Measurements from ENCODE around the gene P2RX1.

Gene P2RX1

GRCh38 chr17:3917391-3917931 lies 1.2 kb upstream of the P2RX1 start:
- no peak overlapping the region for H3K9ac ChIP-seq (ENCODE audit: low read depth in 1 of 2, low read length in 2 of 2)
- H3K27ac ChIP-seq (ENCODE audit: low read depth, low read length) = peak overlapping the region; percentile 20
- peaks cover 26 to 44% of the 10 kb centered on the region in 2 donors for H3K4me1 ChIP-seq (ENCODE audit: control insufficient read depth in 1 of 2, insufficient read depth in 2 of 2, low read length in 2 of 2)
- no peak overlapping the region for H3K4me3 ChIP-seq (ENCODE audit: low read depth in 1 of 2, low read length in 2 of 2)
- H3K27me3 ChIP-seq (ENCODE audit: control insufficient read depth in 1 of 2, insufficient read depth in 2 of 2, low read length in 2 of 2) = no peaks in the 10 kb centered on the region
- H3K36me3 ChIP-seq (ENCODE audit: control insufficient read depth in 1 of 2, insufficient read depth in 2 of 2, low read length in 2 of 2) = no peaks in the 10 kb centered on the region
- no peaks in the 10 kb centered on the region for H3K9me3 ChIP-seq (ENCODE audit: control insufficient read depth in 1 of 2, low read length in 2 of 2)

DNA sequence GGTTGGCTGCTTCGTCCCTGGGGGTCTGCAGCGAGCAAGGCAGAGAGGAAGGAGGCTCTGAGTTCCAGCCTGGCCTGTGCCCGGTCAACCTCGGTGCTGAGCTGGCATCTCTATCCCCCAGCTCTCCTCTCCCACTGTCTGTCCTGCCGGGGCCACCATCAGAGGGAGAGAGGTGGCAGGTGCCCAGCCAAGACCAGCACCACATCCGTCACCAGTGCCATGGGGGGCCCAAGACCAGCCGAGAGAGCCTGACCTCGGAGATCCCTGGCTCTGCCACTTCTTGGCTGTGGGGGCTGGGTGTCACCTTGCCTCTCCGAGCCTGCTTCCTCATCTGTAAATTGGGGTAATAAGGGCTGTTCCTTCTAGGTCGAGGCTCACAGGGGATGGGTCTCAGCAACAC lies 560 bp upstream of the P2RX1 start:
- Histone ChIP-seq H3K4me1 (ENCODE audit: control insufficient read depth in 1 of 2, insufficient read depth in 2 of 2, low read length in 2 of 2) (peaks cover 26 to 44% of the 10 kb centered on the region in 2 donors), H3K27me3 (ENCODE audit: control insufficient read depth in 1 of 2, insufficient read depth in 2 of 2, low read length in 2 of 2) (no peaks in the 10 kb centered on the region), H3K36me3 (ENCODE audit: control insufficient read depth in 1 of 2, insufficient read depth in 2 of 2, low read length in 2 of 2) (no peaks in the 10 kb centered on the region), H3K9me3 (ENCODE audit: control insufficient read depth in 1 of 2, low read length in 2 of 2) (no peaks in the 10 kb centered on the region), H3K9ac (ENCODE audit: low read depth in 1 of 2, low read length in 2 of 2) (peak overlapping the region in 1 of 2 donors; percentile 49), H3K4me3 (ENCODE audit: low read depth in 1 of 2, low read length in 2 of 2) (no peak overlapping the region), H3K27ac (ENCODE audit: low read depth, low read length) (peak overlapping the region; percentile 20)

GRCh38 chr17:3915581-3915994 lies 677 bp downstream of the P2RX1 start:
- peak overlapping the region; percentile 50 for H3K27ac ChIP-seq (ENCODE audit: low read depth, low read length)
- H3K27me3 ChIP-seq (ENCODE audit: control insufficient read depth in 1 of 2, insufficient read depth in 2 of 2, low read length in 2 of 2) = no peaks in the 10 kb centered on the region
- H3K4me3 ChIP-seq (ENCODE audit: low read depth in 1 of 2, low read length in 2 of 2) = peak overlapping the region; percentile 33 to 52
- no peaks in the 10 kb centered on the region for H3K9me3 ChIP-seq (ENCODE audit: control insufficient read depth in 1 of 2, low read length in 2 of 2)
- H3K4me1 ChIP-seq (ENCODE audit: control insufficient read depth in 1 of 2, insufficient read depth in 2 of 2, low read length in 2 of 2) = peaks cover 26 to 44% of the 10 kb centered on the region in 2 donors
- H3K9ac ChIP-seq (ENCODE audit: low read depth in 1 of 2, low read length in 2 of 2) = peak overlapping the region; percentile 49 to 64
- H3K36me3 ChIP-seq (ENCODE audit: control insufficient read depth in 1 of 2, insufficient read depth in 2 of 2, low read length in 2 of 2) = no peaks in the 10 kb centered on the region

DNA sequence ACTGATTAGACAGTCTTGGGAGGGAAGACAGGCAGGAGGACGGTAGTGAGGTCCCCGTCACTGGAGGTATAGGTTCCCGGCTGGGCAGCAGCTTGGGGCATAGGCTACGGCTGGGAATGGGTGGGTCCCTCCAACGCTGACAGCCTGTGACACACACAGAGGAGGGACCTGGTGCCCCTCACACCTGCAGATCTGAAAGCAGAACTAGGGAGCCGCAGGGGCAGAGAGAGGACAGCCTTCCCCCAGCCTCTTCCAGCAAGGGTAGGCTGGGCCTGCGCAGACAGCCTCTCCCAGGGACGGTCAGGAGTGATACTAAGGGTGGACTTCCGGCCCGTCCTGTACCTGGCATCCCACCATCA lies 2.0 kb downstream of the P2RX1 start:
- peaks cover 26 to 44% of the 10 kb centered on the region in 2 donors for H3K4me1 ChIP-seq (ENCODE audit: control insufficient read depth in 1 of 2, insufficient read depth in 2 of 2, low read length in 2 of 2)
- H3K4me3 ChIP-seq (ENCODE audit: low read depth in 1 of 2, low read length in 2 of 2) = peak overlapping the region; percentile 33 to 52
- H3K27me3 ChIP-seq (ENCODE audit: control insufficient read depth in 1 of 2, insufficient read depth in 2 of 2, low read length in 2 of 2) = no peaks in the 10 kb centered on the region
- no peaks in the 10 kb centered on the region for H3K36me3 ChIP-seq (ENCODE audit: control insufficient read depth in 1 of 2, insufficient read depth in 2 of 2, low read length in 2 of 2)
- H3K9me3 ChIP-seq (ENCODE audit: control insufficient read depth in 1 of 2, low read length in 2 of 2) = no peaks in the 10 kb centered on the region
- H3K9ac ChIP-seq (ENCODE audit: low read depth in 1 of 2, low read length in 2 of 2) = peak overlapping the region; percentile 49 to 63
- peak overlapping the region; percentile 58 for H3K27ac ChIP-seq (ENCODE audit: low read depth, low read length)

DNA sequence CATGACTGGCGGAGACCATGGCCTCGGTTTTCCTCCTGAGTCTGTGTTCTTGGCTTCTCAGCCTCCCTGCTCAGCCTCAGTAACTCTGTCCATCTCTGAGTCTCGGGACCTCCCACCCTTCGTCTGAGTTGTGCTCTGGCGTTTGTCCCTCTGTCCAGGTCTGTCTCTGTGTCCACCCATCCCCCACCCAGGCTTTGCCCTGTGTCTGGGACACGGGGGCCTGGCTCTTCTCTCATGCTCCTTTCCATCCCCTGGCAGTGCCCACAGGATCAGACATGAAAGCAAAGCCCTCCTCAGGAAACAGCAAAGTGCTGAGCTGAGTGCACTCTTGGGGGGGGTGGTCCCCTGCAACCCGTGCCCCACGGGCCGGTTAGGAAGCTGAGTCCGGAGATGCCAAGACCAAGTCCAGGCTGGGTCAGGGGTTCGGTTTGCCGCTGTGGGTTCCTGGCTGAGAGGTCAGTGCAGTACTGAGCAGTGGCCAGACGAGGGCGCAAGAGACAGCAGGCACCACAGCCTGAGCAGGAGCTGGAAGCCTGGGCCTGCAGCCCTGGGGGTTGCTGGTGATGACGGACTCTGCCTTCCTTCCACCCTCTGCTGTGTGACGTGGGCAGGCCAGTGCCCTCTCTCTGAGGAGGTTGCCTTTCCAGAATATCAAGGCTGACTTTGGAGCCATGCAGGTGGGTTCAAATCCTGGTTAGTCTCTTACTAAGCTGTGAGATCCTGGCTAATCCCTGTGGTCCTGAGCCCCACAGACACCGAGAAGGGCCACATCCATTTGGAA lies 2.5 kb downstream of the P2RX1 start:
- Histone ChIP-seq H3K27ac (ENCODE audit: low read depth, low read length) (peak overlapping the region; percentile 58), H3K27me3 (ENCODE audit: control insufficient read depth in 1 of 2, insufficient read depth in 2 of 2, low read length in 2 of 2) (no peaks in the 10 kb centered on the region), H3K9ac (ENCODE audit: low read depth in 1 of 2, low read length in 2 of 2) (peak overlapping the region; percentile 49 to 63), H3K4me1 (ENCODE audit: control insufficient read depth in 1 of 2, insufficient read depth in 2 of 2, low read length in 2 of 2) (peaks cover 24 to 42% of the 10 kb centered on the region in 2 donors), H3K36me3 (ENCODE audit: control insufficient read depth in 1 of 2, insufficient read depth in 2 of 2, low read length in 2 of 2) (no peaks in the 10 kb centered on the region), H3K9me3 (ENCODE audit: control insufficient read depth in 1 of 2, low read length in 2 of 2) (no peaks in the 10 kb centered on the region), H3K4me3 (ENCODE audit: low read depth in 1 of 2, low read length in 2 of 2) (peak overlapping the region; percentile 33 to 36)

- Histone ChIP-seq H3K9ac (ENCODE audit: low read depth in 1 of 2, low read length in 2 of 2) (no peak overlapping the region), H3K9me3 (ENCODE audit: control insufficient read depth in 1 of 2, low read length in 2 of 2) (no peaks in the 10 kb centered on the region), H3K27ac (ENCODE audit: low read depth, low read length) (no peak overlapping the region), H3K4me1 (ENCODE audit: control insufficient read depth in 1 of 2, insufficient read depth in 2 of 2, low read length in 2 of 2) (peaks cover 19 to 38% of the 10 kb centered on the region in 2 donors), H3K36me3 (ENCODE audit: control insufficient read depth in 1 of 2, insufficient read depth in 2 of 2, low read length in 2 of 2) (no peaks in the 10 kb centered on the region), H3K27me3 (ENCODE audit: control insufficient read depth in 1 of 2, insufficient read depth in 2 of 2, low read length in 2 of 2) (no peaks in the 10 kb centered on the region), H3K4me3 (ENCODE audit: low read depth in 1 of 2, low read length in 2 of 2) (no peak overlapping the region)
Measured at GRCh38 chr17:3912827-3913226, 3.4 kb downstream of the P2RX1 start.

GRCh38 chr17:3911271-3912053 lies 4.8 kb downstream of the P2RX1 start:
- H3K9ac ChIP-seq (ENCODE audit: low read depth in 1 of 2, low read length in 2 of 2) = no peak overlapping the region
- H3K36me3 ChIP-seq (ENCODE audit: control insufficient read depth in 1 of 2, insufficient read depth in 2 of 2, low read length in 2 of 2) = no peaks in the 10 kb centered on the region
- no peaks in the 10 kb centered on the region for H3K27me3 ChIP-seq (ENCODE audit: control insufficient read depth in 1 of 2, insufficient read depth in 2 of 2, low read length in 2 of 2)
- no peak overlapping the region for H3K4me3 ChIP-seq (ENCODE audit: low read depth in 1 of 2, low read length in 2 of 2)
- no peaks in the 10 kb centered on the region for H3K9me3 ChIP-seq (ENCODE audit: control insufficient read depth in 1 of 2, low read length in 2 of 2)
- no peak overlapping the region for H3K27ac ChIP-seq (ENCODE audit: low read depth, low read length)
- peaks cover 7 to 26% of the 10 kb centered on the region in 2 donors for H3K4me1 ChIP-seq (ENCODE audit: control insufficient read depth in 1 of 2, insufficient read depth in 2 of 2, low read length in 2 of 2)

GRCh38 chr17:3910420-3911270 lies 5.6 kb downstream of the P2RX1 start:
- no peak overlapping the region for H3K4me3 ChIP-seq (ENCODE audit: low read depth in 1 of 2, low read length in 2 of 2)
- H3K9ac ChIP-seq (ENCODE audit: low read depth in 1 of 2, low read length in 2 of 2) = no peak overlapping the region
- no peak overlapping the region for H3K27ac ChIP-seq (ENCODE audit: low read depth, low read length)
- no peaks in the 10 kb centered on the region for H3K9me3 ChIP-seq (ENCODE audit: control insufficient read depth in 1 of 2, low read length in 2 of 2)
- H3K4me1 ChIP-seq (ENCODE audit: control insufficient read depth in 1 of 2, insufficient read depth in 2 of 2, low read length in 2 of 2) = peaks cover 5 to 18% of the 10 kb centered on the region in 2 donors
- H3K27me3 ChIP-seq (ENCODE audit: control insufficient read depth in 1 of 2, insufficient read depth in 2 of 2, low read length in 2 of 2) = no peaks in the 10 kb centered on the region
- H3K36me3 ChIP-seq (ENCODE audit: control insufficient read depth in 1 of 2, insufficient read depth in 2 of 2, low read length in 2 of 2) = no peaks in the 10 kb centered on the region

GRCh38 chr17:3909257-3909656 lies 7.0 kb downstream of the P2RX1 start:
- H3K4me3 ChIP-seq (ENCODE audit: low read depth in 1 of 2, low read length in 2 of 2) = no peak overlapping the region
- H3K27ac ChIP-seq (ENCODE audit: low read depth, low read length) = no peak overlapping the region
- peaks cover 5 to 11% of the 10 kb centered on the region in 2 donors for H3K4me1 ChIP-seq (ENCODE audit: control insufficient read depth in 1 of 2, insufficient read depth in 2 of 2, low read length in 2 of 2)
- H3K27me3 ChIP-seq (ENCODE audit: control insufficient read depth in 1 of 2, insufficient read depth in 2 of 2, low read length in 2 of 2) = no peaks in the 10 kb centered on the region
- no peaks in the 10 kb centered on the region for H3K9me3 ChIP-seq (ENCODE audit: control insufficient read depth in 1 of 2, low read length in 2 of 2)
- H3K9ac ChIP-seq (ENCODE audit: low read depth in 1 of 2, low read length in 2 of 2) = no peak overlapping the region
- H3K36me3 ChIP-seq (ENCODE audit: control insufficient read depth in 1 of 2, insufficient read depth in 2 of 2, low read length in 2 of 2) = no peaks in the 10 kb centered on the region
